GM19452 (cell line): ENCODE data around the gene ARRDC4.

ENCODE experiments used
- ATAC-seq: cut with Tn5 transposase; IDR thresholded peaks from one replicate; pipeline ENCODE4 v1.9.1; 2021; ENCODE audit not compliant: unreplicated experiment

Gene ARRDC4

GRCh38 chr15:97995881-97996603, 35.5 kb downstream of the ARRDC4 start:
- no peak for ATAC-seq

- ATAC-seq: no peak
These were observed 38.0 kb downstream of the ARRDC4 start for GRCh38 chr15:97998307-97999071.

- ATAC-seq: no peak
These were observed 40.0 kb downstream of the ARRDC4 start for GRCh38 chr15:98000249-98001203.

- no peak for ATAC-seq
These were observed 41.2 kb downstream of the ARRDC4 start for GRCh38 chr15:98001663-98002194.

- ATAC-seq: no peak
These were observed 41.9 kb downstream of the ARRDC4 start for GRCh38 chr15:98002419-98002818.

GRCh38 chr15:98002866-98003265, 42.4 kb downstream of the ARRDC4 start:
- ATAC-seq: no peak

GRCh38 chr15:98003518-98003917, 43.0 kb downstream of the ARRDC4 start:
- no peak for ATAC-seq

GRCh38 chr15:98003996-98004395, 43.5 kb downstream of the ARRDC4 start:
- no peak for ATAC-seq

GRCh38 chr15:98005659-98006058, 45.2 kb downstream of the ARRDC4 start:
- no peak for ATAC-seq

- no peak for ATAC-seq
These were observed 48.7 kb downstream of the ARRDC4 start for GRCh38 chr15:98009169-98009568.

- no peak for ATAC-seq
These were observed 49.5 kb downstream of the ARRDC4 start for GRCh38 chr15:98009971-98010370.

GRCh38 chr15:98012354-98012753, 51.9 kb downstream of the ARRDC4 start:
- no peak for ATAC-seq

GRCh38 chr15:98013631-98014030, 53.1 kb downstream of the ARRDC4 start:
- no peak for ATAC-seq

GRCh38 chr15:98017150-98017964, 56.9 kb downstream of the ARRDC4 start:
- ATAC-seq: no peak

- no peak for ATAC-seq
These were observed 58.4 kb downstream of the ARRDC4 start for GRCh38 chr15:98018761-98019351.
